A549 (cell line): ENCODE measurements around the gene PRKG1.

Experiments used
- CBX2 ChIP-seq: fragments of 200-600 bp; sonication (generic); IDR thresholded peaks from 2 replicates; pipeline ENCODE4 v1.6.1; 2016; ENCODE audit warnings: low read depth, mild to moderate bottlenecking, borderline replicate concordance
- CEBPB ChIP-seq, 2 experiments: fragments of >200 bp in 1 of 2; sonication (Bioruptor Twin) in 1 of 2; formaldehyde crosslinking in 1 of 2; IDR thresholded peaks; 2 replicates each; pipeline ENCODE4 v1.6.1; 2012 to 2016
- ELK1 ChIP-seq: fragments of 150-350 bp; IDR thresholded peaks from 2 replicates; pipeline ENCODE4 v1.6.1; 2014; ENCODE audit warnings: low read depth, mild to moderate bottlenecking, low read length
- MAZ ChIP-seq: fragments of 150-350 bp; IDR thresholded peaks from 2 replicates; pipeline ENCODE4 v1.6.1; 2014; ENCODE audit warnings: antibody characterized with exemption, low read depth, low read length, borderline replicate concordance
- POLR2A ChIP-seq: IDR thresholded peaks from 2 replicates; pipeline ENCODE4 v1.6.1; 2012; ENCODE audit warnings: mild to moderate bottlenecking, low read length
- RCOR1 ChIP-seq: fragments of 150-350 bp; IDR thresholded peaks from 2 replicates; pipeline ENCODE4 v1.6.1; 2014; ENCODE audit warnings: antibody characterized with exemption, low read length, low read depth
- ZSCAN20 ChIP-seq: fragments of 250-450 bp; sonication (Bioruptor Pico); IDR thresholded peaks from 2 replicates; pipeline ENCODE4 v1.8.0; 2022; ENCODE audit warnings: mild to moderate bottlenecking, moderate library complexity
- TF ChIP-seq, protein P1 (sequence below): fragments of >200 bp; sonication (Bioruptor Twin); formaldehyde crosslinking; IDR thresholded peaks from 3 replicates; pipeline ENCODE4 v1.5.1; 2016
- TF ChIP-seq, protein P2 (sequence below): fragments of 250-450 bp; sonication (Bioruptor Pico); IDR thresholded peaks from 2 replicates; pipeline ENCODE4 v1.5.0; 2021; ENCODE audit warnings: mild to moderate bottlenecking, moderate library complexity, borderline replicate concordance
- TF ChIP-seq, protein P3 (sequence below): fragments of >200 bp; sonication (Bioruptor Twin); formaldehyde crosslinking; IDR thresholded peaks from 3 replicates; pipeline ENCODE4 v1.6.1; 2016
- TF ChIP-seq, protein P4 (sequence below): fragments of 200-600 bp; sonication (generic); IDR thresholded peaks from 2 replicates; pipeline ENCODE4 v1.6.1; 2016; ENCODE audit warnings: antibody characterized with exemption, mild to moderate bottlenecking, moderate library complexity

DNA sequence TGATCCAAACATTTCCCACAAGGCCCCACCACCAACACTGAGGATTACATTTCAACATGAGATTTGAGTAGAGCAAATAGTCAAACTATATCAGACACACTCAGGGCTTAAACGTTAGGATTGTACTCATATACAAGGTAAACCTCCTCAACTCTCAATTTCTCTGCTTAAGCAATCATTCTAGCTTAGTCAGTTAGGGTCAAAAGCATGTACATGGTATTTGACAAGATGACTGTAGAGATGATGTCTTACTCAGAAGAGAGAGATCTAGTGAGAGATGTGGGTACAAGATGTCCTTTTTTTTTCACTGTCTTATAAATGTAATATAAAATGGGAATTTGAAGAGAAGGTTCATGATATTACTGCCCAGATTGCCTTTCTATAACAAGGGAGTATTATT lies 270.1 kb downstream of the PRKG1 start:
- TF ChIP-seq RCOR1 (no peak), ELK1 (no peak), ZSCAN20 (no peak), MAZ (no peak), CEBPB (IDR thresholded peaks at IDR 0.05) (no peak), CBX2 (no peak), POLR2A (no peak)
- TF ChIP-seq, protein P1, sequence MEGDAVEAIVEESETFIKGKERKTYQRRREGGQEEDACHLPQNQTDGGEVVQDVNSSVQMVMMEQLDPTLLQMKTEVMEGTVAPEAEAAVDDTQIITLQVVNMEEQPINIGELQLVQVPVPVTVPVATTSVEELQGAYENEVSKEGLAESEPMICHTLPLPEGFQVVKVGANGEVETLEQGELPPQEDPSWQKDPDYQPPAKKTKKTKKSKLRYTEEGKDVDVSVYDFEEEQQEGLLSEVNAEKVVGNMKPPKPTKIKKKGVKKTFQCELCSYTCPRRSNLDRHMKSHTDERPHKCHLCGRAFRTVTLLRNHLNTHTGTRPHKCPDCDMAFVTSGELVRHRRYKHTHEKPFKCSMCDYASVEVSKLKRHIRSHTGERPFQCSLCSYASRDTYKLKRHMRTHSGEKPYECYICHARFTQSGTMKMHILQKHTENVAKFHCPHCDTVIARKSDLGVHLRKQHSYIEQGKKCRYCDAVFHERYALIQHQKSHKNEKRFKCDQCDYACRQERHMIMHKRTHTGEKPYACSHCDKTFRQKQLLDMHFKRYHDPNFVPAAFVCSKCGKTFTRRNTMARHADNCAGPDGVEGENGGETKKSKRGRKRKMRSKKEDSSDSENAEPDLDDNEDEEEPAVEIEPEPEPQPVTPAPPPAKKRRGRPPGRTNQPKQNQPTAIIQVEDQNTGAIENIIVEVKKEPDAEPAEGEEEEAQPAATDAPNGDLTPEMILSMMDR, result no peak
- TF ChIP-seq, protein P2, sequence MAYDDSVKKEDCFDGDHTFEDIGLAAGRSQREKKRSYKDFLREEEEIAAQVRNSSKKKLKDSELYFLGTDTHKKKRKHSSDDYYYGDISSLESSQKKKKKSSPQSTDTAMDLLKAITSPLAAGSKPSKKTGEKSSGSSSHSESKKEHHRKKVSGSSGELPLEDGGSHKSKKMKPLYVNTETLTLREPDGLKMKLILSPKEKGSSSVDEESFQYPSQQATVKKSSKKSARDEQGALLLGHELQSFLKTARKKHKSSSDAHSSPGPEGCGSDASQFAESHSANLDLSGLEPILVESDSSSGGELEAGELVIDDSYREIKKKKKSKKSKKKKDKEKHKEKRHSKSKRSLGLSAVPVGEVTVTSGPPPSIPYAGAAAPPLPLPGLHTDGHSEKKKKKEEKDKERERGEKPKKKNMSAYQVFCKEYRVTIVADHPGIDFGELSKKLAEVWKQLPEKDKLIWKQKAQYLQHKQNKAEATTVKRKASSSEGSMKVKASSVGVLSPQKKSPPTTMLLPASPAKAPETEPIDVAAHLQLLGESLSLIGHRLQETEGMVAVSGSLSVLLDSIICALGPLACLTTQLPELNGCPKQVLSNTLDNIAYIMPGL (CRISPR knock-in tag), result no peak
- TF ChIP-seq, protein P3, sequence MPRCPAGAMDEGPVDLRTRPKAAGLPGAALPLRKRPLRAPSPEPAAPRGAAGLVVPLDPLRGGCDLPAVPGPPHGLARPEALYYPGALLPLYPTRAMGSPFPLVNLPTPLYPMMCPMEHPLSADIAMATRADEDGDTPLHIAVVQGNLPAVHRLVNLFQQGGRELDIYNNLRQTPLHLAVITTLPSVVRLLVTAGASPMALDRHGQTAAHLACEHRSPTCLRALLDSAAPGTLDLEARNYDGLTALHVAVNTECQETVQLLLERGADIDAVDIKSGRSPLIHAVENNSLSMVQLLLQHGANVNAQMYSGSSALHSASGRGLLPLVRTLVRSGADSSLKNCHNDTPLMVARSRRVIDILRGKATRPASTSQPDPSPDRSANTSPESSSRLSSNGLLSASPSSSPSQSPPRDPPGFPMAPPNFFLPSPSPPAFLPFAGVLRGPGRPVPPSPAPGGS, result no peak
- TF ChIP-seq, protein P4, sequence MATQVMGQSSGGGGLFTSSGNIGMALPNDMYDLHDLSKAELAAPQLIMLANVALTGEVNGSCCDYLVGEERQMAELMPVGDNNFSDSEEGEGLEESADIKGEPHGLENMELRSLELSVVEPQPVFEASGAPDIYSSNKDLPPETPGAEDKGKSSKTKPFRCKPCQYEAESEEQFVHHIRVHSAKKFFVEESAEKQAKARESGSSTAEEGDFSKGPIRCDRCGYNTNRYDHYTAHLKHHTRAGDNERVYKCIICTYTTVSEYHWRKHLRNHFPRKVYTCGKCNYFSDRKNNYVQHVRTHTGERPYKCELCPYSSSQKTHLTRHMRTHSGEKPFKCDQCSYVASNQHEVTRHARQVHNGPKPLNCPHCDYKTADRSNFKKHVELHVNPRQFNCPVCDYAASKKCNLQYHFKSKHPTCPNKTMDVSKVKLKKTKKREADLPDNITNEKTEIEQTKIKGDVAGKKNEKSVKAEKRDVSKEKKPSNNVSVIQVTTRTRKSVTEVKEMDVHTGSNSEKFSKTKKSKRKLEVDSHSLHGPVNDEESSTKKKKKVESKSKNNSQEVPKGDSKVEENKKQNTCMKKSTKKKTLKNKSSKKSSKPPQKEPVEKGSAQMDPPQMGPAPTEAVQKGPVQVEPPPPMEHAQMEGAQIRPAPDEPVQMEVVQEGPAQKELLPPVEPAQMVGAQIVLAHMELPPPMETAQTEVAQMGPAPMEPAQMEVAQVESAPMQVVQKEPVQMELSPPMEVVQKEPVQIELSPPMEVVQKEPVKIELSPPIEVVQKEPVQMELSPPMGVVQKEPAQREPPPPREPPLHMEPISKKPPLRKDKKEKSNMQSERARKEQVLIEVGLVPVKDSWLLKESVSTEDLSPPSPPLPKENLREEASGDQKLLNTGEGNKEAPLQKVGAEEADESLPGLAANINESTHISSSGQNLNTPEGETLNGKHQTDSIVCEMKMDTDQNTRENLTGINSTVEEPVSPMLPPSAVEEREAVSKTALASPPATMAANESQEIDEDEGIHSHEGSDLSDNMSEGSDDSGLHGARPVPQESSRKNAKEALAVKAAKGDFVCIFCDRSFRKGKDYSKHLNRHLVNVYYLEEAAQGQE, result no peak
